T-helper 9 cell (primary cell): ENCODE data around the gene EFR3B.
"Not testable (repeated sequence)": the region's sequence is repeated elsewhere in the genome, so short reads cannot be mapped to it uniquely, and the experiment has no call there.

Experiments used
- DNase-seq: peaks from one replicate; pipeline ENCODE4 v3.0.0-alpha.2; 2020

Gene EFR3B

GRCh38 chr2:25109822-25110221 lies 67.9 kb downstream of the EFR3B start:
- DNase-seq, result no peak

DNA sequence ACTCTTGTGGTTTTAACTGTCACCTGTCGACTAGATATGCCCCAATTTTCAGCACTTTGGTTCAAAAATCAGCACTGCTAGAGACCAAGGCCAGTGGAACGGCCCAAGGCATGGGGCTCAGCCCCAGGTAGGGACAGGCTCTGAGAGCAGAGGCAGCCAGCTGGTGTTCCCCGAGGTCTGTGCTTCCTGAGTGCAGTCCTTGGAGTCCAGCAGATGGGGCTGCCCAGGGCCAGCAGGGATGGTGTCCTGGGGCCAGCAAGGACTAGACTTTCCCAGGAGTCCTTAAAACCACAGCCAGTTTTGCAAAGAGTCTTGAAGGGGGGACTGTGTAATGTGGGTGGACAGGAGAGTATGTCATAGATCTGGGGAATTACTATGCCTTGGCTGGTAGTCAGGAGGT lies 70.2 kb downstream of the EFR3B start:
- DNase-seq, result no peak

DNA sequence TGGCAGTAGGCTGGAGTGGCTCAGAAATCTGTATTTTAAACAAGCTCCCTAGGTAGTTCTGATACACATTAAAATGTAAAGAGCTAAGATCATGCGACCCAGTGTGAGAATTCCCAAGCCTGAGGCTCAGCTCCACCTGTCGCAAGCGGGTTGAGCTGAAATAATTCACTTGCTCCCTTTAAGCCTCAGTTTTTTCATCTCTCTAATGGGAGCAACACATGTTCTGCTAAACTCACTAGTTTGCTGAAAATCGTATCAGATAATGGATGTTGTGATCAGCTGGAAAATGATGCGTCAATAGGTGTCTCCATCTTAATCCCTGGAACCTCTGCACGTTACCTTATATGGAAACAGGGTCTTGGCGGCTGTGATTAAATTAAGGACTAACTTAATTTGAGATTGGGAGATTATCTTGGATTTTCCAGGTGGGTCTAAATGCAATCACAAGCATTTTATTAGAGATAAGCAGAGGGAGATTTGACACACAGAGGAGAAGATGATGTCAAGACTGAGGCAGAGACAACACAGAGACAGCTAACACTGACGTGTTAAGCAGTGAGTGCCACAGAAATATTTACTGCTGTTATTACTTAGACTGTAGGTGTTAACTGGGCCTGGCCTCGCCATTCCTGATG lies 73.5 kb downstream of the EFR3B start:
- no peak for DNase-seq

GRCh38 chr2:25115902-25116301 lies 74.0 kb downstream of the EFR3B start:
- no peak for DNase-seq

DNA sequence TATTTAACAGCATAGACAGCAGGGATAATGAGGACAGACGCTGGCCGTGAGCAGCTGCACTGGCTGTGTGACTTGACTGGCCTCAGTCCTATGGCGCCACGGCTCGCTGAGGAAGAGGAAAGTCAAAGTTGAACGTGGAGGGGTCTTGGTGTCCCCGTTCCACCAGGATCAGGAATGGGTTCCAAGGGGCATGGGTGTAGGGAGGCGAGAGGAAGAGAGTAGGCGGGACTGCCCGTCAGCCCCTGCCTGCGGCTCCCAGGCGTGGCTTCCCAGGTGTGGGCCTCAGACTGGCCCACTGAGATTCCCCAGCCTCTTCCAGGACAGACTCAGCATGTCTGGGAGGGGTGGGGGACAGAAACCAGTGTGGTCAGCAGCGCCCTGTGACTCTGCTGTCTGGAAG lies 75.1 kb downstream of the EFR3B start:
- no peak for DNase-seq

- no peak for DNase-seq
Observed at GRCh38 chr2:25119263-25119662, 77.4 kb downstream of the EFR3B start.

GRCh38 chr2:25122367-25122766 lies 80.5 kb downstream of the EFR3B start:
- no peak for DNase-seq

GRCh38 chr2:25123682-25124081 lies 81.8 kb downstream of the EFR3B start:
- DNase-seq, result no peak

DNA sequence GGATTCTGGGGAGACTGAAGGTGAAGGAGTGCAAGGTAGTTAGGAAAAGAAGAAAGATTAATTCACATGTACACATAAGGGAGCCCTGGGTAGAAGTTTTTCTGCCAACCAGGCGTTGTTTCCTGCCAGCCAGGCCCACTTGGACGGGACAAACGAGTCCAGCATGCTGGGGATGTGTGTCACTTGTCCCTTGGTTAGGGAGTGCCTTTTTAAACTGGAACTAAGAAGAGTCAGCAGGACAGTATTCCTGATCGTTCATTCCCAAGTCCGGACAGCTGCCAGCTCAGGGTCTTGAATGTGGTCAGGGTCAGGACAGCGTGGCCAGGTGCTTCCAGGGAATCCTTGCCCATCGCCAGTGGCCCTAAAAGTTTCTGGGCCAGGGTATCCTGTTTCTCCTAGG lies 83.3 kb downstream of the EFR3B start:
- DNase-seq, result no peak

DNA sequence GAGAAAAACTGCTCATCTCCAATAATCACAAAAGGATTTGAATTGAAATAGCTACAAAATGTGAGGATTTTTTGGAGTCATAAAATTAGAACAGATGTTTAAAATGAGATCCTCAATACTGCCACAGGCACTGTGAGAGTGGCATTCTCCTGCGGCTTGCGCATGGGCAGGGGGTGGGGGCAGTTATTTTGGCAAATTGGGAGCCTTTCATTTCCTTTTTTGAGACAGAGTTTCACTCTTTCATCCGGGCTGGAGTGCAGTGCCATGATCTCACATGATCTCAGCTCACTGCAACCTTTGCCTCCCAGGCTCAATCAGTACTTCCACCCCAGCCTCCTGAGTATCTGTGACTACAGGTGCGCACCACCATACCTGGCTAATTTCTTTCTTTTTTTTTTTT lies 84.1 kb downstream of the EFR3B start:
- no peak for DNase-seq

GRCh38 chr2:25127071-25127470 lies 85.2 kb downstream of the EFR3B start:
- DNase-seq, result not testable (repeated sequence)

GRCh38 chr2:25127646-25128045 lies 85.8 kb downstream of the EFR3B start:
- DNase-seq, result no peak

DNA sequence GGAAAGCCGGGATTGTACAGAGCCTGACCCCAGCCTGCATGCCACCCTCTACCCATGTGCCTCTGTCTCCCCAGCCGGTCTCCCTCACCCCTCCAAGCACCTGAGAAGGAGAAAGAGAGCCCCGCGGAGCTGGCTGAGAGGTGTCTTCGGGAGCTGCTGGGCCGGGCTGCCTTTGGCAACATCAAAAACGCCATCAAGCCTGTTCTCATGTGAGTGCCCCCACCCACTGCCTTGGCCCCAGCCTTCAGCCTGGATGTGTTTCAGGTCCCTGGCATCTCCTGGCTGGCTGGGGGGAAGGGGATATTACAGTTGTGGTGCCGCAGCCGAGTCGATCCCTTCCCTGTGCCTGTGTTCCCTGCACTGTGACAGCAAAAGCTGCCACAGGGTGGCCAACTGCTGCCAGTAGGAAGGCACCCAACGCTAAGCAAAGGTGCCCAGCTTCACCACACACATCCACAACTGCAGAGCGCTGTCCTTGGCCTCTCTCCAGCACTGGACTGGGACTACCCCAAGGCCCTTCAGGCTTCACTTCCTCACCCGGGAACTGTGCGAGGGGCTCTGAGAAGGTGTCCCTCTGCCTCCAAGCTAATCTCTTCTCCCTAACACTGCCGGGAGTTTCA lies 88.1 kb downstream of the EFR3B start:
- no peak for DNase-seq

GRCh38 chr2:25131253-25131566 lies 89.3 kb downstream of the EFR3B start:
- no peak for DNase-seq

DNA sequence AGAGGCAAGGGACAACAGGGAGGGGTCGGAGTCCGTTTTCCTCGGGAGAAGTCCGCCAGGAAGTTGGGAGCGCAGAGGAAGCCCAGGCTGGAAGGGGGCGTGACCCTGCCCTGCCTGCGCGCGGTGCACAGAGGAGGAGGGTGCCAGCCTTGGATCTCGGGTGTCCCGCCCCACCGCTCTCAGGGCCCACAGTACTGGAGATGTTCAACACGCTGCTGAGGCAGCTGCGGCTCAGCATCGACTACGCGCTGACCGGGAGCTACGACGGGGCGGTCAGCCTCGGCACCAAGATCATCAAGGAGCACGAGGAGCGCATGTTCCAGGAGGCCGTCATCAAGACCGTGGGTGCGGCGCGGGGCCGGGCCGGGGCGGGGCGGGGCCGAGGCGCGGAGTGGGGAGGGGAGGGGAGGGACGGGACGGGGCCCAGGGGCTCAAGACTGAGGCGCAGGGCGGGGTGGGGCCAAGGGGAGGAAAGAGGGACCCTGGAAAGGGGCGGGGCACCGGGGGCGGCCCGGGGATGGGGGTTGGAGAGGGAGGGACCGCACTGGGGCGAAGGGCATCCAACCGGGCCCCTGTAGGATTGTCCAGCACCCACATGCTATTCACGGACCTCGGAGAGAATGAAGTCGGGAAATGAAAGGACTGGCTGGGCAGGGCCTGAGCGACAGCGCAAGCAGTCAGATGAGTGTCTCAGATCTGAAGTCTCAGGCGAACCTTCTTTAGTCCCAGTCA lies 89.9 kb downstream of the EFR3B start:
- DNase-seq, result no peak

GRCh38 chr2:25132299-25132635 lies 90.4 kb downstream of the EFR3B start:
- DNase-seq, result no peak

GRCh38 chr2:25132693-25133092 lies 90.8 kb downstream of the EFR3B start:
- DNase-seq, result no peak

DNA sequence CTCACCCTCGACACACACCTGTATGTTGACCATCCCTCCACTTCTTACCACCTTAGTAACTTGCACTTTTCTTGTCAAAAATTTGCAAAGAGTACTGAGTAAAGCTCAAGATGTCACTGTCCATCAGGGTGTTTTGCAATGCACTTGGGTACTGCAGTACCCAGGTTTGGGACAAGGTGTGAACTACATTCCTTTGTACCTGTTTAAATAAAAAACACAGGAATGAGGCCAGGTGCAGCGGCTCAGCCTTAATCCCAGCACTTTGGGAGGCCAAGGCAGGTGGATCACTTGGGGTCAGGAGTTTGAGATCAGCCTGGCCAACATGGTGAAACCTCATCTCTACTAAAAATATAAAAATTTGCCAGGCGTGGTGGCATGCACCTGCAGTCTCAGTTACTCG lies 98.7 kb downstream of the EFR3B start:
- not testable (repeated sequence) for DNase-seq

GRCh38 chr2:25141120-25141519 lies 99.2 kb downstream of the EFR3B start:
- DNase-seq, result no peak

GRCh38 chr2:25145803-25146202 lies 103.9 kb downstream of the EFR3B start:
- no peak for DNase-seq

DNA sequence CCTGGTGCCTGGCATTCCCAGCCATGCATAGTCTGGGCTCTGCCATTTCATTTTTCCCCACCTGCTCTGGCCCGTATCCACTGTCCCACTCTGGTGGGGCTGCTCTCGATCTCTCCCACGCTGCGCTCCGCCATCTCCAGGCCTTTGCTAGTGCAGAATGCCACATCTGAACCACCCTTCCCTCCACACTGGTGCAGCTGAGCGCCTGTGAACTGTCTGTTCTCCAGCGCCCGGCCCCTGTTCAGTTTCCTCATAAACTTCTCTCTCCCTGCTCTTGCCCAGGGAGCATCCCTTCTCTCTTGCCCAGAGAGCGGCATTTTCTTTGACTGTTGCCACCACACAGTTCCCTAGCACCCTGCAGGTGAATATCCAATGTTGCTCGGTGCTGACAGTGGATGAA lies 105.0 kb downstream of the EFR3B start:
- no peak for DNase-seq

DNA sequence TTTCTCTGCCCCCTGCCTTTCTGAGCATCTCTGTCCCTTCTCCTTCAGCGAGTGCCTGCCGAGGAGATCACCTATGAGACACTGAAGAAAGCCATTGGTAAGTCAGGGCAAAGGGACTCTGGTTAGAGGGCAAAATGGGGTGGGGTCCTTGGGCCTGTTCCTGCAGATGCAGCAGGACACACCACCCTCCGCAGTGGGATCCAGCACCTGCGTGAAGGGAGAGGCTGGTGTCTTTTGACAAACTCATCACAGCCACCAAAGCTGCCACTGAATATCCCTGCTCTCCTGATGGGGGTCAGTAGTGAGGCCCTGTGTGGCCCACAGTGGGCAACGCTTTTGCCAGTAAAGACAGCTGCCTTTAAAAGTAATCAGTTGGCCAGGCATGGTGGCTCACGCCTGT lies 107.8 kb downstream of the EFR3B start:
- no peak for DNase-seq

- DNase-seq, result not testable (repeated sequence)
Observed at GRCh38 chr2:25150993-25151392, 109.1 kb downstream of the EFR3B start.

GRCh38 chr2:25151718-25152117 lies 109.8 kb downstream of the EFR3B start:
- DNase-seq, result no peak

DNA sequence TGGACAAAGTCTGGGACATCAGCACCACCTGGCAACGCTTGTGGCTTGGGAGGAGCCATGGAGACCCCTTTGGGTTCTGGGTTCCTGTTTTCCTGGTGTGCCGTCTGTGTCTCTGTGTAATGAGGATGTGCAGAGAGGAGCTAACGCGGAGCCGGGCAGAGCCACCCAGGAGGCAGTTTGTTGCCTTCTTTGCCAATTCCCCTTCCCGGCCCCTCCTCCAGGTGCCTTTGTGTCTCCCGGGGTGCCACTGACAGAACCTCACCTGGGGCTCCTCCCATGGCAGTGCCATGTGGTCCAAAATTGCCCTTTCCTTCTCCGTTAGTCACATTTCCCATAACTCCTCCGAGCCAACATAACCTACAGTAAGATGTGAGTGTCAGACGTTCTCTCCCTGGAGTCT lies 113.5 kb downstream of the EFR3B start:
- no peak for DNase-seq
